ENCODE measurements around the gene WDR43. TPM values are rescaled to one million over a fixed set of nuclear protein-coding genes. Genes with fewer than 3 reads are reported as not detected.

The WDR43 gene
- total RNA-seq, 2 donors from 2014 or later = 64.1 to 102 TPM

DNA sequence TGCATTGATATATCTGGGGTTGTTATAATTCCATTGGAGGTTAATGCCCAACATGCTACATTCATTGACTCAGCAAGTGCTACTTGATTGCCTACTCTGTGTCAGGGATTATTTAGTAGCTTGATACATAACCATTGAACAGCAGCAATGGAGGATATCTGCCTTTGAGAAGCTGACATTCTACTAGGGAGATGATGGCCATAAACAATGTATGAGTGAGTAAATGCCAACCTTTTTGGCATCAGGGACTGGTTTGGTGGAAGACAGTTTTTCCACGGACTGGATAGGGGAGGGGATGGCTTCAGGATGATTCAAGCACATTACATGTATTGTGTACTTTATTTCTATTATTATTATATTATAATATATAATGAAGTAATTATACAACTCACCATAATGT lies 54.7 kb downstream of the WDR43 start:
- Mint-ChIP-seq H3K9me3 (no peaks in the 10 kb centered on the region), H3K36me3 (peaks cover 17 to 36% of the 10 kb centered on the region in 2 donors), H3K27ac (no peak overlapping the region)
- no peak for DNase-seq (ENCODE audit: low spot score in 2 of 2)
- no peak for ATAC-seq

DNA sequence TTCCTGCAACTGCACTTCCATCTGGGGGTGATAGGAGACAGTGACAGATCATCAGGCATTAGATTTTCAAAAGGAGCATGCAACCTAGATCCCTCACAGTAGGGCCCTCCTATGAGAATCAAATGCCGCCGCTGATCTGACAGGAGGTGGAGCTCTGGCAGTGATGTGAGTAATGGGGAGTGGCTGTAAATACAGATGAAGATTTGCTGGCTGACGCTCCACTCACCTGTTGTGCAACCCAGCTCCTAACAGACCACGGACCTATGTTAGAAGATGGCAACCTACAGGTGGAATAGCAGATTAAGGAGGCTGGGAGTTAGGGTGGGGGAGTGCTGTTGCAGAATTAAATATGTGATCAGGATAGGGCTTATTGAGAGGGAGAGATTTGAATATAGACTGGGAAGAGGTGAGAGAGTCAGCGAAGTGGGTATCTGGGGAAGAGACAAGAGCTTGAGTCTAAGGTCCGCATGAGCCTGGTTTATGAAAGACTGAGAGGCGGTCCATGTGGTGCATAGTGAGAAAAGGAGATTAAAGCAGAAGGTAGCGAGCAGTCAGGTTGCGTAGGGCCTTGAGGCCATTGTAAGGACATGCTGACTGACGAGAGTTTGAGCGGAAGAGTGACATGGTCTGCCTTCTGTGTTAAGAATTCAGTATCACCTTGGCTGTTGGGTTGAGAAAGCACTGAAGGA lies 55.3 kb downstream of the WDR43 start:
- H3K27ac Mint-ChIP-seq = peak overlapping the region; percentile 12 to 17
- ATAC-seq (no peak), DNase-seq (ENCODE audit: low spot score in 2 of 2) (no peak)
- peaks cover 13 to 33% of the 10 kb centered on the region in 2 donors for H3K36me3 Mint-ChIP-seq
- no peaks in the 10 kb centered on the region for H3K9me3 Mint-ChIP-seq

DNA sequence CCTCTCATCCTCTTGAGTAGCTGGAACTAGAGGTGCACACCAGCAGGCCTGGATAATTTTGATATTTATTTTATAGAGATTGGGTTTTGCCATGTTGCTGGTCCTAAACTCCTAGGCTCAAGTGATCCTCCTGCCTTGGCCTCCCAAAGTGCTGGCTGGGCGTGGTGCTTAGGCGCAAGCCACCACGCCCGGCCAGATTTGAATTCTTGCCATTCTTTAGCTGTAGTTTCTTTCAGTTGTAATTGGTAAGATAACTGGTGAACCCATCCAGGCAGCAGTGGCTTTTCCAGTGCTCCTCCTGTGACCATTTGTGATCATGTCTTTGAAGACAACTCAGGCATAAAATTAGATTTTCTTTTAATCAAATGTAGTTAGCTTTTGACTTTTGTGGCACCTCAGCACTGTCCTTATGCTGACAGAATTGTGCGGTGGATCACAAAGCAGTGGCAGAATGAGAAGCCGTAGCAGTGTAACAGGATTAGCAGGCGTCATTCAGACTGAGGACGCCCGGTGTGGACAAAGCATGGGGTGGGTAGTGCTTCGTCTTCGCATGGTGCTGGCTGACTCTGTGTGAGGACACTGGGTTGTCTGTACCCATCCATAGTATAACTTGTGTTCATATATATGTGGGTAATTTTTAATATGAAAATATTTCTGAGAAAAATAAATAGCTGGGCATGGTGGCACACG lies 56.6 kb downstream of the WDR43 start:
- no peak for DNase-seq (ENCODE audit: low spot score in 2 of 2)
- Mint-ChIP-seq H3K9me3 (no peaks in the 10 kb centered on the region), H3K27ac (no peak overlapping the region), H3K36me3 (peaks cover 6 to 22% of the 10 kb centered on the region in 2 donors)
- no peak for ATAC-seq

GRCh38 chr2:28951910-28952835 lies 57.7 kb downstream of the WDR43 start:
- Mint-ChIP-seq H3K27ac (no peak overlapping the region), H3K9me3 (no peaks in the 10 kb centered on the region)

GRCh38 chr2:28952836-28953211 lies 58.4 kb downstream of the WDR43 start:
- no peak for DNase-seq (ENCODE audit: low spot score in 2 of 2)

More at GRCh38 chr2:28951910-28952835, 57.7 kb downstream of the WDR43 start:
- no peak for DNase-seq (ENCODE audit: low spot score in 2 of 2)
- H3K36me3 Mint-ChIP-seq = peaks cover 0 to 16% of the 10 kb centered on the region in 2 donors
- ATAC-seq = no peak

DNA sequence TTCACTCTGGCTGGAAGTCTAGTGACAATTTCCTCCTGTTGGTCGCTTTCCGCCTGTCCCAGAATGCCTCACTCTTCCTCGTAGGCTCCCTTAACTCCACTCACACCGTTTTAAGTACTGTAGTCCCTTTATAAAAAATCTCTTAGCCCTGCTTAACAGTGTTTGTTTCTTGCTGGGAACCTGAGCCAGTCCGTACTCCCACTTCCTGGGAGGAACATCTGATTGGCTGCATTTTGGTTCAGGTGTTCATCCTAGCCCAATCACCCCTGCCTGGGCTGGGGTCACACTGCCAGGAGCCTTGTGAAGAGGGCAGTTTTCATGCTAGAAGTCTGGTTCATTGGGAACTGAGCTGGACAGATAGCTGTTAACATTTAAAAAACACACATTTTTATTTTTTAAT lies 61.0 kb downstream of the WDR43 start:
- no peaks in the 10 kb centered on the region for H3K36me3 Mint-ChIP-seq
- no peak for ATAC-seq
- no peak for DNase-seq (ENCODE audit: low spot score in 2 of 2)
- H3K27ac Mint-ChIP-seq = no peak overlapping the region
- H3K9me3 Mint-ChIP-seq = no peaks in the 10 kb centered on the region

More at GRCh38 chr2:28952836-28953211, 58.4 kb downstream of the WDR43 start:
- Mint-ChIP-seq H3K27ac (no peak overlapping the region), H3K9me3 (no peaks in the 10 kb centered on the region), H3K36me3 (peaks cover 0 to 16% of the 10 kb centered on the region in 2 donors)
- ATAC-seq = peak; percentile 31 to 43

GRCh38 chr2:28956415-28956826 lies 62.0 kb downstream of the WDR43 start:
- Mint-ChIP-seq H3K36me3 (no peaks in the 10 kb centered on the region), H3K27ac (no peak overlapping the region), H3K9me3 (no peaks in the 10 kb centered on the region)
- DNase-seq (ENCODE audit: low spot score in 2 of 2) (peak in 1 of 2 donors; percentile 31), ATAC-seq (peak in 1 of 2 donors; percentile 59)

DNA sequence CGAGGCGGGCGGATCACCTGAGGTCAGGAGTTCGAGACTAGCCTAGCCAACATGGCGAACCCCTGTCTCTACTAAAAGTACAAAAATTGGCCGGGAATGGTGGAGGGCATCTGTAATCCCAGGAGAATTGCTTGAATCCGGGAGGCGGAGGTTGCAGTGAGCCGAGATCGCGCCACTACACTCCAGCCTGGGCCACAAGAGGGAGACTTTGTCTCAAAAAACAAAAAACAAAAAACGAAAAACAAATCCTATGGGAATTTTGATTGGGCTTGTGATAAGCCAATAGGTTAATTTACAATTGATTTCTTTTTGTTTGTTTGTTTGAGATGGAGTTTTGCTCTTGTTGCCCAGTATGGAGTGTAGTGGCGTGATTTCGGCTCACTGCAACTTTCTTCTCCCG lies 62.4 kb downstream of the WDR43 start:
- H3K36me3 Mint-ChIP-seq = no peaks in the 10 kb centered on the region
- no peaks in the 10 kb centered on the region for H3K9me3 Mint-ChIP-seq
- no peak overlapping the region for H3K27ac Mint-ChIP-seq
- ATAC-seq (no peak), DNase-seq (ENCODE audit: low spot score in 2 of 2) (no peak)

GRCh38 chr2:28958689-28959088 lies 64.2 kb downstream of the WDR43 start:
- no peaks in the 10 kb centered on the region for H3K9me3 Mint-ChIP-seq
- H3K27ac Mint-ChIP-seq = no peak overlapping the region
- no peaks in the 10 kb centered on the region for H3K36me3 Mint-ChIP-seq
- peak; percentile 63 to 73 for ATAC-seq
- DNase-seq (ENCODE audit: low spot score in 2 of 2) = peak in 1 of 2 donors; percentile 47

GRCh38 chr2:28960401-28960800 lies 65.9 kb downstream of the WDR43 start:
- Mint-ChIP-seq H3K9me3 (no peaks in the 10 kb centered on the region), H3K36me3 (no peaks in the 10 kb centered on the region), H3K27ac (no peak overlapping the region)
- DNase-seq (ENCODE audit: low spot score in 2 of 2) (no peak), ATAC-seq (no peak)

DNA sequence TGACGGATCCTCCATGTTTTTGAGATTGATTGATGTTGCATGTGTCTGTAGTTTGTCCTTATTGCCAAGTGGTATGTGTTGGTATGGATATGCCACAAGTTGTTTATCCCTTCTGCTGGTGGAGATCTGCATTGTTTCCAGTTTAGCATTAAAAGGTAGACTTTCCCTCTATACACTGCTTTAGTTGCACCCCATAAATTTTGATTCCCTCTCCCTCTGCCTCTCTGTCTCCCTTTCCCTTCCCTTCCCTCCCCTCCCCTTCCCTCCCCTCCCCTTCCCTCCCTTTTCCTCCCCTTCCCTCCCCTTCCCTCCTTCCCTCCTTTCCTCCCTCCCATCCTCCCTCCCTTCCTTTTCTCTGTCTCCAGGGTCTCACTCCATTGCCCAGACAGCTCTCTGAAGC lies 68.0 kb downstream of the WDR43 start:
- ATAC-seq (no peak), DNase-seq (ENCODE audit: low spot score in 2 of 2) (no peak)
- H3K9me3 Mint-ChIP-seq = no peaks in the 10 kb centered on the region
- H3K27ac Mint-ChIP-seq = no peak overlapping the region
- H3K36me3 Mint-ChIP-seq = no peaks in the 10 kb centered on the region

DNA sequence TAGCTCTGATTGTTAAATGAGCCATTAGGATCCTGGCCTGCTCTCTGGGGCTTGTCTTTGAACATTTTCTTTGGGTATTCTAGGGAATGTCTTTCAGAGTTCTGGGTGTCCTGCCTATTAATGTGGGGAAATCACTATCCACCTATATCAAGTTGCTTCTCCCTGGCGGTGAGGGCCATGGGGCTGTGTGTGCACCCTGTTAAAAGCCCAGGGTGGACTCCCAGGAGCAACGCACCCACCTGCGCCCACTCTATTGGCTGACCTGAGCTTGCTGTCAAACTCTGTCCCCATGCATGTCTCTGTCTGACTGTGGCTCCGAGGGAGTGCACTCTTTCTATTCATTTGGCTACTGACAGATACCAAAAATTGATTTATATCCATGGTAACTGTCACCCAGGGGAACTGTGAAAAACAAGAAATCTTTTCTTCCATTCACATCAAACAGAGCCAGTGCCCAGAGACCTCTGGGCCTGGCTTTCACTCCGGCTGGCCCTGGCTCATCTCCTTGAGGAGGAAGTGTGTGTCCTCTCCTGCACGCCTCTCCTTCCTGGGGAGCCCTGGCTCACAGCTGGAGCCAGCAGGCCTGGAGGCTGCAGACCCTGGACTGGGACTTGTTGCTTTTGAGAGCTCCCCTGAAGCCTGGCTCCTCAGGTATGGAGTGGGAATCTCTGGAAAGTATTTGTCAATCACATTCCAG lies 76.1 kb downstream of the WDR43 start:
- Mint-ChIP-seq H3K27ac (no peak overlapping the region), H3K36me3 (no peaks in the 10 kb centered on the region), H3K9me3 (no peaks in the 10 kb centered on the region)
- no peak for DNase-seq (ENCODE audit: low spot score in 2 of 2)
- ATAC-seq = no peak

DNA sequence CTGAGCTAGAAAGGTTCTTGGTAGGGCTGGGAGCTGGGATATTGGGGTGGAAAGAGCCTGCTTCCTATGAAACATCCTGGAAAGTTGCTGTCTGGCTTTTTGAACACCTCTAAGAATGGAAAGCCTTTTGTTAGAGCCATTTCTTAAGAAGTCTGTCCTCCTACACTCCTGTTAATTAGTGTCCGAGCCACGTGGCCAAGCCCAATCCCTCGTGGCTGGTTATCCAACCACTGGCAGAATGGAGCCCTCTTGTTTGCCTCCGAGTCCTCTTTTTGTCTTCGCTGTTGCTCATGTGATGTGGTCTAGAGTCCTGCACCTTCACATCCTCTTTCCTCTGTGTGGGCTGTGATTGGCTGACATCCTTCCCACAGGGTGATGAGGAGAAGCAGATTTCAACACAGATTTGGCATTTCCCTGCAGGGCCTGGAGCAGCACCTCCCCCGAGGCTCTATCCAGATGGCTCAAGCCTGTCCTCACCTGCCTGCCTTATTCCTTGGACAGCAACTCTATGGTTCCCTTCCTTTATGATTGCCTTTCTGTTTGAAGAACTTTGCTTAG lies 78.4 kb downstream of the WDR43 start:
- no peak overlapping the region for H3K27ac Mint-ChIP-seq
- no peak for DNase-seq (ENCODE audit: low spot score in 2 of 2)
- H3K36me3 Mint-ChIP-seq = no peaks in the 10 kb centered on the region
- H3K9me3 Mint-ChIP-seq = no peaks in the 10 kb centered on the region
- peak in 1 of 2 donors; percentile 57 for ATAC-seq

GRCh38 chr2:28974252-28974651 lies 79.8 kb downstream of the WDR43 start:
- Mint-ChIP-seq H3K9me3 (no peaks in the 10 kb centered on the region), H3K27ac (no peak overlapping the region), H3K36me3 (no peaks in the 10 kb centered on the region)
- ATAC-seq (no peak), DNase-seq (ENCODE audit: low spot score in 2 of 2) (no peak)

DNA sequence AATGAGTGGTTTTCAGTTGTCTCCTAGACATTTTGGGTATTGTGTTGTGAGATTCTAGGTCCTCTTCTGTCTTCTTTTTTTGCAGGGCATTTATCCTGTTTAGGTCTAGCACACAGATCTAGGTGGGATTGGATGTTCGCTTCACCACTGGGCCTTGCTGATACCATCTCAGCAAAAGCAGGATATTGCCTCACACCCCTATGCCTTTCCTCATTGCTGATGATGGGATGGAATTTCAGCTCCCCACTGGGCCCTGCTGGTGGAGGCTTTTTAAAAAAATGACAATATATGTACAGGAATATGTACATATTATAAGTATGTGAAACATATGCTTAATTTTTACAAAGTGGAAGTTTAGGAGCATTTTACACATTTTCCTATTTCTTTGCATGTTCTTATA lies 81.2 kb downstream of the WDR43 start:
- no peaks in the 10 kb centered on the region for H3K36me3 Mint-ChIP-seq
- no peaks in the 10 kb centered on the region for H3K9me3 Mint-ChIP-seq
- H3K27ac Mint-ChIP-seq = no peak overlapping the region
- no peak for DNase-seq (ENCODE audit: low spot score in 2 of 2)
- ATAC-seq = no peak

DNA sequence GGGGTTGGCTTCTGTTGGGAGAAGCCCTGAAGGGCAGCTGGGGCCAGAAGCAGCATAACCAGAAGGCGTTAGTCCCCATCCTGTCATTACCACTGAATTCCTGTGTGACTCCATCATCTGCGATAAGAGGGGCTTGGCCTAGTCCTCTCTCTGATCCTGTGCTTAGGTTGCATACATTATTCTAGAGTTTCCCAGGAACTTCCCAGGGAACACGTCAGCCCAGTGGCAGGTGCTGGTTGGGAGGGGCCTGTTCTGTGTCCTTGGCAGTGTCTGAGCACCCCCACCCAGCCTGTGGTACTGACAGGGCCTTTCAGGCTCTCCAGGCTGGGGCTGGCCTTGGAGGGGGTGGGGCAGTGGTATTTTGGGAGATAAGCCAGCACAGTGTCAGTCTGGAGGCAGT lies 82.1 kb downstream of the WDR43 start:
- no peaks in the 10 kb centered on the region for H3K9me3 Mint-ChIP-seq
- no peak for DNase-seq (ENCODE audit: low spot score in 2 of 2)
- no peak overlapping the region for H3K27ac Mint-ChIP-seq
- no peaks in the 10 kb centered on the region for H3K36me3 Mint-ChIP-seq
- no peak for ATAC-seq
